Upper lobe of left lung (tissue), 6 donors: Measurements from ENCODE around the gene SLFN12L. TPM values are rescaled to one million over a fixed set of nuclear protein-coding genes. Genes with fewer than 3 reads are reported as not detected.

ENCODE experiments used
- ATAC-seq, 2 donors: fragments of 200-7000 bp; cut with Tn5 transposase; one replicate each; pipeline ENCODE4 v1.9.1; 2022; ENCODE audit warnings: mild to moderate bottlenecking in 2 of 2, moderate library complexity in 2 of 2; ENCODE audit not compliant: low FRiP score in 2 of 2
- DNase-seq, 2 donors: peaks; one replicate each; pipeline ENCODE4 v3.0.0-alpha.2; 2019 to 2020
- H3K27ac ChIP-seq, 4 donors: fragments of 200-600 bp; sonication (generic); one replicate each; pipeline ENCODE4 v1.5.1; 2016 to 2019
- H3K27me3 ChIP-seq, 4 donors: fragments of 200-600 bp; sonication (generic); one replicate each; pipeline ENCODE4 v1.5.1; 2017 to 2019
- H3K36me3 ChIP-seq, 4 donors: fragments of 200-600 bp; sonication (generic); one replicate each; pipeline ENCODE4 v1.5.1; 2016 to 2019
- H3K4me1 ChIP-seq, 4 donors: fragments of 200-600 bp; sonication (generic); one replicate each; pipeline ENCODE4 v1.5.1; 2018 to 2019
- H3K4me3 ChIP-seq, 4 donors: fragments of 200-600 bp; sonication (generic); one replicate each; pipeline ENCODE4 v1.5.1; 2017 to 2019; ENCODE audit warnings: mild to moderate bottlenecking in 2 of 4, moderate library complexity in 1 of 4
- H3K9me3 ChIP-seq, 4 donors: fragments of 200-600 bp; sonication (generic); one replicate each; pipeline ENCODE4 v1.5.1; 2018 to 2019
- EP300 ChIP-seq, 4 donors: sonication (generic); formaldehyde crosslinking; IDR thresholded peaks; one replicate each; pipeline ENCODE4 v1.5.1; 2017; ENCODE audit warnings: antibody characterized with exemption in 4 of 4, control low read depth in 2 of 4
- POLR2A ChIP-seq, 4 donors: fragments of 450-650 bp; IDR thresholded peaks; one replicate each; pipeline ENCODE4 v1.5.1; 2016 to 2017; ENCODE audit warnings: antibody characterized with exemption in 4 of 4, mild to moderate bottlenecking in 2 of 4
- POLR2AphosphoS5 ChIP-seq, 2 donors: sonication (generic); formaldehyde crosslinking; IDR thresholded peaks; one replicate each; pipeline ENCODE4 v1.5.1; 2017; ENCODE audit warnings: antibody characterized with exemption in 2 of 2
- WGBS, 2 donors: methylation state at CpG; one replicate each; pipeline ENCODE4 v1.1.5; 2017 to 2018; 5-methylcytosine and 5-hydroxymethylcytosine counted together
- total RNA-seq, 6 donors: library from RNA; depleted of rRNA in 4 of 6; stranded (reverse); fragments of >200 nt in 4 of 6; gene quantifications; one replicate each; pipeline versions ENCODE4 v1.1.0 to v1.2.1, GENCODE V29; 2016 to 2021
- TF ChIP-seq, protein P1 (sequence below), 6 experiments: fragments of 450-650 bp in 4 of 6; fragments of 200-600 bp in 2 of 6; sonication (generic) in 2 of 6; IDR thresholded peaks; one replicate each; pipeline ENCODE4 v1.5.1; 2016 to 2019; ENCODE audit warnings: antibody characterized with exemption in 6 of 6
- donor health status: DM: no; HTN: no; CAD: no; lungs with moderate emphysema.
- donor health status: DM: no; HTN: yes; CAD: no; lungs with severe emphysema.

The SLFN12L gene
- total RNA-seq, 6 donors from 2014 or later: 2.5 to 26.2 (median 5.9) TPM

DNA sequence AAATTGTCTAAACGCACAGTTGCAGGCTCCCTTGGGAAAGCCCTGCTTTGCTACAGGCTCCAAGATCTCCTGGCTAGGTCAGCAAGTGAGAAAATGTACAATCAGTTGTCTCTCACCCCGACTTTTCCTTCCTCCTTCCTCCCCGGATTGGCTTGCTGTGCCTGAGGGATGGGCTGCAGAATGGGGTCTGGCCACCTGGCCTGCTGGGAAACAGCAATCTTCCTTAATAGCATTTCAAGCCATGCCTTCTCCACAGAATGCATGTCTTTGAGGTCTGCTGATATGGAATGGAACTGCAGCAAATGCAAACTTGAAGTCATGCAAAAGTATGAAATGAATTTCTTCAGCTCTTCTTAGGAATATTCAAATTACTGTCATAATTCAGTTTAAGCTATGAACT lies 46.1 kb downstream of the SLFN12L start:
- TF ChIP-seq EP300 (IDR thresholded peaks at IDR 0.05) (no peak), POLR2AphosphoS5 (IDR thresholded peaks at IDR 0.05) (no peak), POLR2A (IDR thresholded peaks at IDR 0.05) (no peak)
- TF ChIP-seq, protein P1, sequence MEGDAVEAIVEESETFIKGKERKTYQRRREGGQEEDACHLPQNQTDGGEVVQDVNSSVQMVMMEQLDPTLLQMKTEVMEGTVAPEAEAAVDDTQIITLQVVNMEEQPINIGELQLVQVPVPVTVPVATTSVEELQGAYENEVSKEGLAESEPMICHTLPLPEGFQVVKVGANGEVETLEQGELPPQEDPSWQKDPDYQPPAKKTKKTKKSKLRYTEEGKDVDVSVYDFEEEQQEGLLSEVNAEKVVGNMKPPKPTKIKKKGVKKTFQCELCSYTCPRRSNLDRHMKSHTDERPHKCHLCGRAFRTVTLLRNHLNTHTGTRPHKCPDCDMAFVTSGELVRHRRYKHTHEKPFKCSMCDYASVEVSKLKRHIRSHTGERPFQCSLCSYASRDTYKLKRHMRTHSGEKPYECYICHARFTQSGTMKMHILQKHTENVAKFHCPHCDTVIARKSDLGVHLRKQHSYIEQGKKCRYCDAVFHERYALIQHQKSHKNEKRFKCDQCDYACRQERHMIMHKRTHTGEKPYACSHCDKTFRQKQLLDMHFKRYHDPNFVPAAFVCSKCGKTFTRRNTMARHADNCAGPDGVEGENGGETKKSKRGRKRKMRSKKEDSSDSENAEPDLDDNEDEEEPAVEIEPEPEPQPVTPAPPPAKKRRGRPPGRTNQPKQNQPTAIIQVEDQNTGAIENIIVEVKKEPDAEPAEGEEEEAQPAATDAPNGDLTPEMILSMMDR (IDR thresholded peaks at IDR 0.05): no peak
- Histone ChIP-seq H3K4me1 (peaks cover 0 to 31% (median 11%) of the 10 kb centered on the region in 4 donors), H3K4me3 (no peak overlapping the region), H3K27me3 (peaks cover 3 to 46% (median 13%) of the 10 kb centered on the region in 4 donors), H3K36me3 (no peaks in the 10 kb centered on the region), H3K9me3 (no peaks in the 10 kb centered on the region), H3K27ac (no peak overlapping the region)
- DNase-seq (no peak), ATAC-seq (no peak)
- 36 to 37% methylated on average over 3 of the region's 3 CpGs for WGBS, 2 donors

DNA sequence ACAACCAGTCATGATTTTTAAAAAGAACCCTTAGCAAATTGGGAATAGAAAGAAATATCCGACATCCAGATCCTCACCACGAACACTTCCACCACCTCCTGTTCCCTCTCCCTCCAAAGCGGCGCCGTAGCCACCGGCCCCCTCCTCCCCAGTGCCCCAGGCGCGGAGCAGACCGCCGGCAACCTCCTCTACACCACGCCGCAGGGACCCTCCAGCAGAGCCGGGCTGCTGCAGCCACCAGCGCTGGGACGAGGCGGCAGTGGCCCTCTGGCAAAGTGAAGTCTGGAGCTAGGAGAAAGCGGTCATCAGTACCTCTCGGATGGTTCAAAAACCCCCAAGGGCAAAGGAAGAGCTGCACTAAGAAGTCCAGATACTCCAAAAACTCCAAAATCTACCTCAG lies 47.5 kb downstream of the SLFN12L start:
- Histone ChIP-seq H3K4me1 (peaks cover 0 to 19% (median 10%) of the 10 kb centered on the region in 4 donors), H3K9me3 (no peaks in the 10 kb centered on the region), H3K36me3 (no peaks in the 10 kb centered on the region), H3K27ac (no peak overlapping the region), H3K4me3 (no peak overlapping the region), H3K27me3 (peaks cover 3 to 33% (median 8%) of the 10 kb centered on the region in 4 donors)
- WGBS, 2 donors: 21 to 44% methylated on average over 18 of the region's 18 CpGs
- TF ChIP-seq POLR2AphosphoS5 (IDR thresholded peaks at IDR 0.05): no peak
- no peak for TF ChIP-seq POLR2A (IDR thresholded peaks at IDR 0.05)
- peak in 1 of 2 donors; percentile 64 for DNase-seq
- no peak for ATAC-seq

DNA sequence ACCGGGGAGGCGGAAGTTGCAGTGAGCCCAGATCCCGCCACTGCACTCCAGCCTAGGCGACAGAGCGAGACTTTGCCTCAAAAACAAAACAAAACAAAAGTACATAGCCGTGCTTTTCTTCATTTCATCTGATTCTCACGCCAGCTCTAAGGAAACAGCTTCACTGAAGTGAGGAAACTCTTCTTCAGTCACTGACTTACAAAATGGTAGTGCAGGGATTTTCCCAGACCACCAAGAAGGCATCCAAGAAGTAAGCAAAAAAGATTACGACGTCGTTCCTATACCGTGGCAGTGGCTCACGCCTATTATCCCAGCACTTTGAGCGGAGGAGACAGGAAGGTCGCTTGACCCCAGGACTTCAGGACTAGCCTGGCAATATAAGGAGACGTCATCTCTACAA lies 48.5 kb downstream of the SLFN12L start:
- Histone ChIP-seq H3K4me3 (no peak overlapping the region), H3K27ac (no peak overlapping the region), H3K36me3 (no peaks in the 10 kb centered on the region), H3K9me3 (no peaks in the 10 kb centered on the region), H3K4me1 (peaks cover 0 to 19% (median 10%) of the 10 kb centered on the region in 4 donors), H3K27me3 (peaks cover 3 to 32% (median 8%) of the 10 kb centered on the region in 4 donors)
- ATAC-seq (no peak), DNase-seq (no peak)
- no peak for TF ChIP-seq POLR2A (IDR thresholded peaks at IDR 0.05)
- TF ChIP-seq, protein P1 (IDR thresholded peaks at IDR 0.05): no peak
- no peak for TF ChIP-seq POLR2AphosphoS5 (IDR thresholded peaks at IDR 0.05)
- no peak for TF ChIP-seq EP300 (IDR thresholded peaks at IDR 0.05)
- 38 to 46% methylated on average over 15 of the region's 15 CpGs for WGBS, 2 donors

DNA sequence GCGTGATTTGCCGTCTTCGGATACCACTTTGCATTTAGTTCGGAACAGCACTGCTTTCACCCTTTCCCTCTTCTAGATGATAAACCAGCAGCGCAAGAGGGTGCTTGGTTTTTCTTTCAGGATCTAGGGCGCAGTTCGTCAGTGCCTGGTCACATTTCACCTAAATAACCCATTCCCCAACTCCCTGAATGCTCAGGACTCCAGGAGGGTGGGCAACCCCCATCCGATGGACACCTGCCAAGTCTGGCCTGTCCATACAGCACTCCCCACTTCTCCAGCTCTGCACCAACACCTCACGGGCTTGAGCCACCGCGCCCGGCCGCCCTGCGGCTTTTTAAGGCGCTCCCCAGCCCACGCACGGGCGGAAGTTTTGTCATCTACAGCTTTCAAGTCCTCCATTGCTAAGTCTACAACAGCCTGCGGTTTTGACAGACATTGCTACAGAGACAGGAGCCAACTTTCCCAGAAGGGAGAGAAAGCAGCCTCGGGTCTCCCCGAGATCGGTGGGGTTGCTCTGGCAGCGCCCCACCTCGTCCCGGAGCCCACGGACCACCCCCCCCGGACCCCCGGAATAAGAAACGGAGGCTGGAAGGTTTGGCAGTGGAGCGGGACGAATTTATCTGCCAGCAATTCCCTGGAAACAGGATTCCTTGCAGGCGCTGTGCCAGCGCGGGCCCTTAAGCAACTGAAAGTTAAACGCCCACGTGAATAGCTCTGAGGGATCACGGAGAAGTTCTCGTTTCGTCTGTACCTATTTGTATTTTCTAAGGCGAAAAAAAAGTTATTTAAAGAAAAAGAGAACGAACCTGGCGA lies 50.4 kb downstream of the SLFN12L start:
- H3K4me1 ChIP-seq: peaks cover 0 to 19% (median 10%) of the 10 kb centered on the region in 4 donors
- peak overlapping the region; percentile 42 to 60 (median 53) for H3K4me3 ChIP-seq
- H3K9me3 ChIP-seq: no peaks in the 10 kb centered on the region
- DNase-seq (peak; percentile 65 to 91), ATAC-seq (peak; percentile 79 to 90)
- 16 to 27% methylated on average over 17 to 33 of the region's 42 CpGs for WGBS, 2 donors
- H3K27ac ChIP-seq: peak overlapping the region; percentile 72 to 78 (median 74)
- H3K36me3 ChIP-seq: no peaks in the 10 kb centered on the region
- peaks cover 0 to 21% (median 8%) of the 10 kb centered on the region in 4 donors for H3K27me3 ChIP-seq
- TF ChIP-seq POLR2AphosphoS5 (IDR thresholded peaks at IDR 0.05) (no peak), EP300 (IDR thresholded peaks at IDR 0.05) (no peak), POLR2A (IDR thresholded peaks at IDR 0.05) (no peak)
- TF ChIP-seq, protein P1 (IDR thresholded peaks at IDR 0.05): no peak

DNA sequence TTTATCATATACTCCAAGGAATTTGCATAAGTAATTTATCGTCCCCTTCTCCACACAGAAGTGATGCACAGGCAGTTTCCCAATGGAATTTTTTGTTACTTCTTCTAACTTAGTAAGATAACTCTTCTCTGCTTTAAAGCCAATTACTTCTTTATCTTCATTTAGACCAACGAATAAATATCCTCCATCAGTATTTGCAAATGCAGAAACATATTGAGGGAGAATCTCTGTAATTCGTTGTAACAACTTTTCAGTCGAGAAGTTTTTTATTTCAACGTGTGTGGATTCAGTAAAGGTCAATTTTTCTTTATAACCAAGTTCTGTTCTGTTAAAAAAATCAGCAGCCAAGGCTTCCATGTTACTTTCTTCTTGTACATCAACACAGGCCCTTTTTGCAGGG lies 58.2 kb downstream of the SLFN12L start:
- H3K36me3 ChIP-seq: no peaks in the 10 kb centered on the region
- 73 to 76% methylated on average over 5 of the region's 5 CpGs for WGBS, 2 donors
- H3K9me3 ChIP-seq: no peaks in the 10 kb centered on the region
- H3K4me1 ChIP-seq: no peaks in the 10 kb centered on the region
- TF ChIP-seq POLR2AphosphoS5 (IDR thresholded peaks at IDR 0.05) (no peak), POLR2A (IDR thresholded peaks at IDR 0.05) (no peak), EP300 (IDR thresholded peaks at IDR 0.05) (no peak)
- TF ChIP-seq, protein P1 (IDR thresholded peaks at IDR 0.05): no peak
- no peak overlapping the region for H3K27ac ChIP-seq
- no peak overlapping the region for H3K4me3 ChIP-seq
- DNase-seq (no peak), ATAC-seq (no peak)
- no peaks in the 10 kb centered on the region for H3K27me3 ChIP-seq
